GM12873 (cell line): ENCODE data around the gene CTBP2.

Source experiments
- CTCF ChIP-seq: IDR thresholded peaks from 2 replicates; pipeline ENCODE4 v1.5.1; 2012; ENCODE audit warnings: low read depth, mild to moderate bottlenecking, moderate library complexity, low read length, control low read depth; ENCODE audit not compliant: insufficient read depth; ENCODE audit errors: missing control alignments

The CTBP2 gene

GRCh38 chr10:125203186-125203800 is 42.9 kb upstream of the CTBP2 start:
- TF ChIP-seq CTCF, result no peak

DNA sequence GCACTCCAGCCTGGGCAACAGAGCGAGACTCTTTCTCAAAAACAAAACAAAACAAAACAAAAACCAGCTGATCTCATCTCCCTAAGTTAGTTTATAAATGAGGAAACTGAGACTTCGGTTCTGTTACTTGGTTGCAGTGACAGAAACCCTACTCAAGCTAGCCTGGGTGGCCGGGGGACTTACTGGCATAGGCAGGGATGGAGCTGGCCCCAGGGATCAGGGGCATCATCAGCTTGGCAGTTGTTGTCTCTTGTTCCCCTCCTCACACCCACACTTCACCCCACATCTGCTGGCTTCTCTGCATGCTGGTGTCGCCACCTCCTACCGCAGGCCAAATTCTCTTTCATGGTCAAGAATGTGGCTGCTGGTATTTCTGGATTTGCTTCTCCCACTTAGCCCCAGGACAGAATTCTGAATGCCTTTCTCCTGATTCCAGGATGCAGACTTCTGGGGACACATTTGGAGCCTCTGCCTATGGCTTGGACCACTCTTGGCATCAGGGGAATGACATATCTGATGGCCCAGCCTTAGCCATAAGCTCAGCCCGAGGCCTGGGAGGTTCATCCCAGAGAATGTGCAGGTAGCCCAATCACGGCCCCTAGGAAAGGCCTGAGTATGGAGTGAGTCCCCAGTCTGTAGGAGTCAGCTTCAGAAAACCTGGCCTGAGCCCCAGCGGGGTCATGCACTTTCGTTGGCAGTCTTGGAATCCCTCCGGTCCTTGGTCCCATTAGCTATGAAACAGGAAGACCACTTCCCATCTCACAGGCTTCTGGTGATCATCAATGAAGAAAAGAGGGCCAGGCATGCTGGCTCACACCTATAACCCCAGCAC is 41.6 kb upstream of the CTBP2 start:
- TF ChIP-seq CTCF, result no peak

GRCh38 chr10:125201108-125201524 is 40.8 kb upstream of the CTBP2 start:
- TF ChIP-seq CTCF, result no peak

- TF ChIP-seq CTCF, result no peak
Observed at GRCh38 chr10:125200396-125200795, 40.0 kb upstream of the CTBP2 start.

GRCh38 chr10:125199270-125199669 is 38.9 kb upstream of the CTBP2 start:
- no peak for TF ChIP-seq CTCF

DNA sequence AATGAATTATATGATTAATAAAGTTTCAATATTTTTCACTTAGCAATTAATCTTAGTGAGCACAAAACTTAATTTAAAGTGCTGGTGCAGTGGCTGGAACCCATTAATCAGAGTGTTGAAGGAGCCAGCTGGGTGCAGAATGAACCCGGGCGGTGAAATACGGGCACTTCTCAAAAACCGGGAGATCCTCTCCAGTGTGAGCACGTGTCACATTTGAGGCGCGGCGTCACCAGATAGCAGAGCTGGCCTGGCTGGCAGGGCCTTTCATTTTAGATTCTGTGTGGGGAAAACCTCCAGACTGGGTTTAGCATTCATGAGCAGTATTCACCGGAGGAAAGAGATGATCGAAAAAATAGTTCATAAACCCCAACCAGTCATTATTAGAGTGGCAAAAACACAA is 34.5 kb upstream of the CTBP2 start:
- no peak for TF ChIP-seq CTCF

DNA sequence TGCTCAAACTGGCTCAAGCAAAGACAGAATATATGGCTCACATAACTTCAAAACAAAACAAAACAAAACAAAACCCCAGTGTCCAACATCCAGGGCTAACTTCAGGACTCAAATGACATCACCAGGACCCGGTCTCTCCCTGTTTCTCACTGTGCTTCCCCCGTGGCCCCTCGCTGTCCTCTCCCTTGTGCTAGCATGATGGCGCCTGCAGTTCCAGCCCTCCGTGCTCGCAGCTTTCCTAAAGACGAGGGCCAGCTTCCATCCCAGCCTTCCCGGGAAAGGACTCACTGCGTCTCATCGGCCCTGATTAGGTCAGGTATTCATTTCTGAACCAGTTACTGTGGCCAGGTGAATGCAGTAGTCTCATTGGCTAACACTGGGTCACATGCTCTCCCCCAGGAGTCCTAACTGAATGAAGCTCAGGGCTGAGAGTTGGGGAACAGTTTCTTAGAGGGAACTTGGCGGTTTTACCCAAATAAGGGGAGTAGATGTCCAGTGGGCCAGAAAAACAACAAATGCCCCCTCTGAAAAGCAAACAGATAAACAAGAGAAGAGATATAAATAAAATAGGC is 33.0 kb upstream of the CTBP2 start:
- no peak for TF ChIP-seq CTCF
